GM12892 (cell line): ENCODE results near the gene SEMA3A.

ENCODE experiments used
- POLR2A ChIP-seq: IDR thresholded peaks from 2 replicates; pipeline ENCODE4 v1.6.1; 2011; ENCODE audit warnings: low read depth, low read length, control low read depth
- POLR2AphosphoS5 ChIP-seq: IDR thresholded peaks from 2 replicates; pipeline ENCODE4 v1.6.1; 2011; ENCODE audit warnings: low read depth, low read length, control low read depth
- TAF1 ChIP-seq: IDR thresholded peaks from 2 replicates; pipeline ENCODE4 v1.6.1; 2011; ENCODE audit warnings: low read depth, mild to moderate bottlenecking, control low read depth, low read length, borderline replicate concordance

DNA sequence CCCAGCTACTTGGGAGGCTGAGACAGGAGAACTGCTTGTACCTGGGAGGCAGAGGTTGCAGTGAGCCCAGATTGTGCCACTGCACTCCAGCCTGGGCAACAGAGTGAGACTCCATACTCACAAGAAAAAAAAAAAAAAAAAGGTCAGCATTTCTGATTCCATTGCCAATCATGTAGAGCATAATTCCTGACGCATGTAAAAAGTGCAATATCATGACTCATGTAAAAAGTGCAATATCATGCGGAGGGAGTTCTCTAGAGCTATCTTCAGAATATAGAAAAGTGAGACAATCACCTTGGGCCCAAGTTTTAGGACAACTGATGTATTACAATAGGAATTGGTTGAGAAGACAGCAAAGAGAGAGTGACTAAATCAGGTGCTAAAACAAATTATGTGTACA, 85.8 kb downstream of the SEMA3A start:
- TF ChIP-seq POLR2A = no peak
- TF ChIP-seq TAF1 = no peak
- no peak for TF ChIP-seq POLR2AphosphoS5
